Measurements from ENCODE around the gene SUGCT.

DNA sequence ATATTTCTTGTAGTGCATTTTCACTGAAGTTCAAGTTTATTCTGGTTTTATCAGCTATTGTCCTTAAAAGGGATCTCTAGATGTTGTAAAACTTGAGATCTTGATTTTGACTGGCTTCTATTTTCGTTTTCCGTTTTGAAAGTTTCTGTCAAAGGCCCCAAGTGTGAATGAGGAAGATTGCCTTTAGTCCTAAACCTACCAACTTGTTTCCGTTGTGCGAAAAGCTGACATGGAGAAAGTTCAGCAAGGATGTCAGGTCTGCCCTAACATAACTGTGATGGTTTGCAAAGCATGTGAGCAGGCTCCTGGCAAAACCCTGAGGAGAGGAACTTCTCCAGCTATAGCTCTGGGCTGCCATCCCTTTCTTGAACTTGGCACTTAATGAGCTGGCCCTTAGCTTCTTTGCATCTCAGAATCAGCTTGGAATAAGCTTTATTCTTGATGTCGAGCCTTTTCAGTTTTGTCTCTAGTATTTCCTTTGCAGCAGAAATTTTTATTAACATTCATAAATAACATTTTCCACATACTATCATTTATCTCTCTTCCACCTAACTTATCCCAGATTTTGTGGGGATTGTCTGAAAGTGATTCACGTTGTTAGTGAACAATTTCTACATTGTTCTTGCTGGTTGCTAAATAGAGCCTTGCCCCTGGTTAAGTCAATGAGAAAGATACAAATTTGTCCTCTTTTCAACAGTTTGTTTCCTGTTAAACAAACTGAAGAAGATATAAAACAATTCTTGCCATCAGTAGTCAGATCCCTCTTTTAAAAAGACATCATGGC is 559.4 kb downstream of the SUGCT start:
- TF ChIP-seq, protein P1, sequence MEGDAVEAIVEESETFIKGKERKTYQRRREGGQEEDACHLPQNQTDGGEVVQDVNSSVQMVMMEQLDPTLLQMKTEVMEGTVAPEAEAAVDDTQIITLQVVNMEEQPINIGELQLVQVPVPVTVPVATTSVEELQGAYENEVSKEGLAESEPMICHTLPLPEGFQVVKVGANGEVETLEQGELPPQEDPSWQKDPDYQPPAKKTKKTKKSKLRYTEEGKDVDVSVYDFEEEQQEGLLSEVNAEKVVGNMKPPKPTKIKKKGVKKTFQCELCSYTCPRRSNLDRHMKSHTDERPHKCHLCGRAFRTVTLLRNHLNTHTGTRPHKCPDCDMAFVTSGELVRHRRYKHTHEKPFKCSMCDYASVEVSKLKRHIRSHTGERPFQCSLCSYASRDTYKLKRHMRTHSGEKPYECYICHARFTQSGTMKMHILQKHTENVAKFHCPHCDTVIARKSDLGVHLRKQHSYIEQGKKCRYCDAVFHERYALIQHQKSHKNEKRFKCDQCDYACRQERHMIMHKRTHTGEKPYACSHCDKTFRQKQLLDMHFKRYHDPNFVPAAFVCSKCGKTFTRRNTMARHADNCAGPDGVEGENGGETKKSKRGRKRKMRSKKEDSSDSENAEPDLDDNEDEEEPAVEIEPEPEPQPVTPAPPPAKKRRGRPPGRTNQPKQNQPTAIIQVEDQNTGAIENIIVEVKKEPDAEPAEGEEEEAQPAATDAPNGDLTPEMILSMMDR (IDR thresholded peaks at IDR 0.05; ENCODE audit: borderline replicate concordance, extremely low read depth, low read length, poor library complexity, severe bottlenecking): no peak
- TF ChIP-seq EZH2 (IDR thresholded peaks at IDR 0.05; ENCODE audit: borderline replicate concordance, low read depth, low read length, severe bottlenecking): no peak

Measured in DND-41 (cell line).